A673 (cell line): Measurements from ENCODE around the gene RTN4IP1.

Experiments used
- CTCF ChIP-seq: fragments of 300-800, 200-600 bp; sonication (generic); conservative IDR thresholded peaks from 2 replicates; pipeline ENCODE4 v1.5.1; 2017; ENCODE audit warnings: low read depth, mild to moderate bottlenecking, antibody characterized with exemption, low read length, moderate library complexity, mixed read lengths
- EZH2 ChIP-seq: fragments of 200-600 bp; sonication (generic); IDR thresholded peaks from 2 replicates; pipeline ENCODE4 v1.6.1; 2017; ENCODE audit warnings: borderline replicate concordance, low read depth, mild to moderate bottlenecking, mixed read lengths, antibody characterized with exemption, low read length; ENCODE audit not compliant: poor library complexity, severe bottlenecking

GRCh38 chr6:106614592-106615257 lies 14.6 kb downstream of the RTN4IP1 start:
- TF ChIP-seq CTCF (no peak), EZH2 (no peak)
